DND-41 (cell line): ENCODE results near the gene GORAB.
A peak's percentile ranks its signal among the peaks of the same experiment; 100 is the strongest.

Source experiments
- ATAC-seq: fragments of 200-7000 bp; cut with Tn5 transposase; 3 replicates; pipeline ENCODE4 v1.9.1; 2021; ENCODE audit warnings: low read depth; ENCODE audit not compliant: insufficient read depth
- DNase-seq: peaks from one replicate; pipeline ENCODE4 v3.0.0-alpha.2; 2020
- H2AFZ ChIP-seq: 2 replicates; pipeline ENCODE4 v1.6.0; 2012; ENCODE audit warnings: low read depth, low read length
- H3K27ac ChIP-seq: 2 replicates; pipeline ENCODE4 v1.5.1; 2012; ENCODE audit warnings: low read length, inconsistent platforms
- H3K27me3 ChIP-seq: fragments of 200-600 bp; sonication (generic); 2 replicates; pipeline ENCODE4 v1.6.0; 2012; ENCODE audit warnings: low read length, mild to moderate bottlenecking, inconsistent platforms; ENCODE audit not compliant: insufficient read depth, poor library complexity
- H3K36me3 ChIP-seq: 2 replicates; pipeline ENCODE4 v1.5.1; 2012; ENCODE audit warnings: low read length, inconsistent platforms; ENCODE audit not compliant: insufficient read depth
- H3K4me1 ChIP-seq: 2 replicates; pipeline ENCODE4 v1.5.1; 2012; ENCODE audit warnings: mild to moderate bottlenecking, low read length; ENCODE audit not compliant: insufficient read depth
- H3K4me2 ChIP-seq: 2 replicates; pipeline ENCODE4 v1.6.0; 2012; ENCODE audit warnings: mild to moderate bottlenecking, moderate library complexity, low read length, inconsistent platforms; ENCODE audit not compliant: insufficient read depth
- H3K4me3 ChIP-seq, 2 experiments: fragments of 200-600 bp in 1 of 2; shearing (Covaris generic) in 1 of 2; 2 replicates each; pipeline ENCODE4 v1.5.1; 2012 to 2016; ENCODE audit warnings: inconsistent platforms in 2 of 2, low read length in 2 of 2, mild to moderate bottlenecking in 2 of 2, low read depth in 1 of 2, moderate library complexity in 1 of 2
- H3K79me2 ChIP-seq: 2 replicates; pipeline ENCODE4 v1.6.0; 2012; ENCODE audit warnings: low read length, inconsistent platforms; ENCODE audit not compliant: insufficient read depth
- H3K9ac ChIP-seq: 2 replicates; pipeline ENCODE4 v1.6.0; 2012; ENCODE audit warnings: low read depth, mild to moderate bottlenecking, inconsistent platforms, low read length, moderate library complexity
- H3K9me3 ChIP-seq: 2 replicates; pipeline ENCODE4 v1.5.1; 2012; ENCODE audit warnings: low read length, moderate library complexity, mild to moderate bottlenecking, inconsistent platforms; ENCODE audit not compliant: insufficient read depth, severe bottlenecking
- H4K20me1 ChIP-seq: 2 replicates; pipeline ENCODE4 v1.6.0; 2012; ENCODE audit warnings: low read length; ENCODE audit not compliant: insufficient read depth
- CTCF ChIP-seq: IDR thresholded peaks from 2 replicates; pipeline ENCODE4 v1.5.1; 2012; ENCODE audit warnings: borderline replicate concordance, low read length, moderate library complexity, mild to moderate bottlenecking; ENCODE audit not compliant: poor library complexity, severe bottlenecking; ENCODE audit errors: extremely low read depth
- EZH2 ChIP-seq: IDR thresholded peaks from 3 replicates; pipeline ENCODE4 v1.6.1; 2012; ENCODE audit warnings: borderline replicate concordance, low read depth, mild to moderate bottlenecking, moderate library complexity, low read length, inconsistent platforms; ENCODE audit not compliant: severe bottlenecking

The GORAB gene

DNA sequence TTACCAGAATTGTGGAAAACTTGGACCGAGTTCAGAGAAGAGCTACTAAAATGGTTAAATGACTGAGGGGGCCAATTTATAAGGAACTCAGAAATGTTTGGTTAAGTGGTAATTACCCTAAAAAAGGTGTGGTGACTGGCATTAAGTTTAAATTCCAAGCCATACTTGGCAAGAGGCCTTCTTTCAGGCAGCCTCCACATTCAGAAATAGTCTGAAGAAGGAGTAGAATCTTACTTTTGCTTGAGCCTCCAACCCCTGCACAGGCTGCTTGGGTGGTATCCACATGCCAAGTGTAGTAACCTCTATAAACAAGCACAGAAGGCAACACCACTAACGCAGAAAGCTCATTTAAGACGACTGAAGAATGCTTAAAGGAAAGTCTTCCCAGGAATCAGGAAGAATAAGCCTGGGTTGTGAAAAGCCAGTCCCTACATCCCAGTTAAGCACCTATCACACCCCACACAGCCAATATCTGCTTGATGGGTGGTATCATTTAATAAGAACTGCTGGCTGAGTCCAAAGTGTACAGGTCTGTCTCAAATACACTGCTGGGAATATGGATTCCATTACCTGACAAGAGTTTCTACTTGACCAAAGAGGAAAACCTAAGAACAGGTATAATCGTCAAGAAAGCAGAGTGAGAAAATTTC is 13.7 kb upstream of the GORAB start:
- ATAC-seq (no peak), DNase-seq (no peak)
- Histone ChIP-seq H3K4me1 (peaks cover 2% of the 10 kb centered on the region), H2AFZ (0 out of 2 replicates have a peak overlapping the region, but pooled peaks have one; percentile 25), H3K4me3 (no peak overlapping the region), H3K27ac (no peak overlapping the region), H4K20me1 (no peaks in the 10 kb centered on the region), H3K36me3 (no peaks in the 10 kb centered on the region), H3K79me2 (no peaks in the 10 kb centered on the region), H3K9ac (no peak overlapping the region), H3K9me3 (no peaks in the 10 kb centered on the region), H3K27me3 (no peaks in the 10 kb centered on the region), H3K4me2 (no peak overlapping the region)
- TF ChIP-seq EZH2 (no peak), CTCF (no peak)

DNA sequence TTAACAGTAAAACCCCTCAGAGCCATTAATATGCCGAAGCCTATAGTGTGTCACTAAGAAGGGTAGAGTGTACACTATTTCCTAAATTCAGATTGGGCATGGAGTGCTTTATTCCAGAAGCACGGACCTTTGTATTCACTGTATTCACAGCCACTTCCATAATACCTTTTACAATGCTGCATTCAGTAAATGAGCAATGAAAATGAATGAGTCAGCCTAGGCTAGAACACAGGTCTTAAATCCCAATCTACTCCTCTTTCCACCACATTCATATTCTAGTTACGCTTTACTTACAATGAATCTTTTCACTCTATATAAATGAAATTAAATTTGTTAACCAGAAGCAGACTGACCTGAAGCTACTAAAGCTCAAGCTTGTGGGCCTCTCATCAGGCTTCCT is 13.0 kb upstream of the GORAB start:
- H3K36me3 ChIP-seq = no peaks in the 10 kb centered on the region
- ATAC-seq (no peak), DNase-seq (no peak)
- H3K9ac ChIP-seq = no peak overlapping the region
- no peaks in the 10 kb centered on the region for H3K27me3 ChIP-seq
- H2AFZ ChIP-seq = no peak overlapping the region
- no peaks in the 10 kb centered on the region for H3K4me1 ChIP-seq
- TF ChIP-seq CTCF (no peak), EZH2 (no peak)
- no peak overlapping the region for H3K4me2 ChIP-seq
- H3K79me2 ChIP-seq = no peaks in the 10 kb centered on the region
- no peak overlapping the region for H3K4me3 ChIP-seq
- no peaks in the 10 kb centered on the region for H4K20me1 ChIP-seq
- H3K27ac ChIP-seq = no peak overlapping the region
- H3K9me3 ChIP-seq = no peaks in the 10 kb centered on the region

DNA sequence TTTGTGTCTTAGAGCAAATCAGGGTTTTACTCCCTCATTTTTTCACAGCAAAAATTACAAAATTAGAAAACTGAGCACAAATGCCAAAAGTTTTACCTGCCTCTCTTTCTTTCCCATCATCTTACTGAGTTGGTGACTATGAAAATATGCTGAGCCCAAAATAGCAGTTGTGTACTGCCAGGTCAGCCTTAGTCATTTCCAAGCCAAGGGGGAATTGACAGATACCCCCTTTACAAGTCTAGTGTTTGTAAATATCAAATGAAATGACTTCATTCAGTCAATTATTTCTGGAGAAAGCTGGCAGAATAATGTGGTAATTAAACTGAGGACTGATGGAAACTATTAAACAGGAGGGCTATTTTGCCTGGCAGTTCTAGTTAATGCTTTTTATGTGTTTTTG is 11.4 kb upstream of the GORAB start:
- ATAC-seq = no peak
- H3K79me2 ChIP-seq = no peaks in the 10 kb centered on the region
- no peaks in the 10 kb centered on the region for H3K9me3 ChIP-seq
- TF ChIP-seq CTCF = no peak
- H3K36me3 ChIP-seq = no peaks in the 10 kb centered on the region
- no peak overlapping the region for H3K4me3 ChIP-seq
- H2AFZ ChIP-seq = no peak overlapping the region
- no peak overlapping the region for H3K4me2 ChIP-seq
- no peaks in the 10 kb centered on the region for H4K20me1 ChIP-seq
- no peak overlapping the region for H3K9ac ChIP-seq
- no peaks in the 10 kb centered on the region for H3K4me1 ChIP-seq
- no peak overlapping the region for H3K27ac ChIP-seq
- DNase-seq = no peak
- no peaks in the 10 kb centered on the region for H3K27me3 ChIP-seq

- no peaks in the 10 kb centered on the region for H4K20me1 ChIP-seq
- no peak overlapping the region for H2AFZ ChIP-seq
- DNase-seq = no peak
- H3K79me2 ChIP-seq = no peaks in the 10 kb centered on the region
- no peaks in the 10 kb centered on the region for H3K27me3 ChIP-seq
- no peaks in the 10 kb centered on the region for H3K36me3 ChIP-seq
- H3K4me2 ChIP-seq = no peak overlapping the region
- H3K27ac ChIP-seq = no peak overlapping the region
- TF ChIP-seq EZH2 = no peak
- no peak for TF ChIP-seq CTCF
- no peaks in the 10 kb centered on the region for H3K4me1 ChIP-seq
- no peak overlapping the region for H3K9ac ChIP-seq
- ATAC-seq = no peak
- H3K4me3 ChIP-seq = no peak overlapping the region
- no peaks in the 10 kb centered on the region for H3K9me3 ChIP-seq
These were observed 10.1 kb upstream of the GORAB start for GRCh38 chr1:170521818-170522217.
